Mammary epithelial cell (primary cell): ENCODE measurements around the gene ALKBH7.

ENCODE experiments used
- EZH2 ChIP-seq: IDR thresholded peaks from 2 replicates; pipeline ENCODE4 v1.6.1; 2012; ENCODE audit warnings: low read length, inconsistent platforms, borderline replicate concordance
- TF ChIP-seq, protein P1 (sequence below), 2 donors: IDR thresholded peaks in 1 of 2; conservative IDR thresholded peaks in 1 of 2; 2 replicates each; pipeline ENCODE4 v1.5.1; 2011 to 2012; ENCODE audit warnings: inconsistent platforms in 2 of 2, low read length in 2 of 2, mild to moderate bottlenecking in 2 of 2, control low read depth in 1 of 2, low read depth in 1 of 2; ENCODE audit not compliant: insufficient read depth in 1 of 2; ENCODE audit errors: extremely low read depth in 1 of 2

DNA sequence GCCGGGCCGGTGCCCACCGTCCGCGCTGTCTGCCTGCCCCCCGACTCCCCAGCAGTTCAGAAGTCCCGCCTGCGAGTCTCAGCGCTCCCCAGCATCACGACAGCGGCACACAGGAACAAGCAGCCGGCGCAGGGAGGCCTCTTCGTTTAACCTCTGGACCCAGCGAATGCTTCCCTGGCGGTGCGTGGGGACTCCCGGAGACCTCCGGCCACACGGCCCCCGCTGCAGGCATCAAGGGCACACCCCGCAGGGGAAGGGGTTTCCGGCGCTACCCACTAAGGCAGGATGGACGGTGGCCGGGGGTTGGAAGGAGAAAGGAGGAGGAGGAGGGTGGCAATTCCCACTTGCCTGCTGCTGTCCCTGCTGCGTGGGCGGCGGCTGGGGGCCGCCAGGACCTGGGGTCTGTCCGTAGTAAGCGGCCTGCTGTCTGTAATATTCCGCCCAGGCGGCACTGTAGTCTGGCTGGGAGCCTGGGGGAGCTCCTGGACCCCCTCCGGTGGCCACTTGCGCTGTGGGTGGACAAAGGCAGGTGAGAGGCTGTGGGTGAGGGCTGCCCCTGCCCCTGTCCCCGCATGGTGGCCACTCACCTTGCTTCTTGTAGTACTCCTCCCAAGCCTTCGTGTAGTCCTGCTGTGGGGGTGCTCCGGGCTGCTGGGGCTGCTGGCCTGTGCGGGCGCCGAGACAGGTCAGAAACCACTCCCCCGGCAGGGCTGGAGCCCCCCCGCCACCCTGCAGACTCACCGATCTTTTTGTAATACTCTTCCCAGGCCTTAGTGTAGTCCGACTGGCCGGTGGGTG is 42.4 kb downstream of the ALKBH7 start:
- TF ChIP-seq, protein P1, sequence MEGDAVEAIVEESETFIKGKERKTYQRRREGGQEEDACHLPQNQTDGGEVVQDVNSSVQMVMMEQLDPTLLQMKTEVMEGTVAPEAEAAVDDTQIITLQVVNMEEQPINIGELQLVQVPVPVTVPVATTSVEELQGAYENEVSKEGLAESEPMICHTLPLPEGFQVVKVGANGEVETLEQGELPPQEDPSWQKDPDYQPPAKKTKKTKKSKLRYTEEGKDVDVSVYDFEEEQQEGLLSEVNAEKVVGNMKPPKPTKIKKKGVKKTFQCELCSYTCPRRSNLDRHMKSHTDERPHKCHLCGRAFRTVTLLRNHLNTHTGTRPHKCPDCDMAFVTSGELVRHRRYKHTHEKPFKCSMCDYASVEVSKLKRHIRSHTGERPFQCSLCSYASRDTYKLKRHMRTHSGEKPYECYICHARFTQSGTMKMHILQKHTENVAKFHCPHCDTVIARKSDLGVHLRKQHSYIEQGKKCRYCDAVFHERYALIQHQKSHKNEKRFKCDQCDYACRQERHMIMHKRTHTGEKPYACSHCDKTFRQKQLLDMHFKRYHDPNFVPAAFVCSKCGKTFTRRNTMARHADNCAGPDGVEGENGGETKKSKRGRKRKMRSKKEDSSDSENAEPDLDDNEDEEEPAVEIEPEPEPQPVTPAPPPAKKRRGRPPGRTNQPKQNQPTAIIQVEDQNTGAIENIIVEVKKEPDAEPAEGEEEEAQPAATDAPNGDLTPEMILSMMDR (conservative IDR thresholded peaks at IDR 0.05 in 1 of 2, IDR thresholded peaks at IDR 0.05 in 1 of 2; ENCODE audit: extremely low read depth in 1 of 2, insufficient read depth in 1 of 2, low read depth in 1 of 2, low read length in 2 of 2), result no peak
- TF ChIP-seq EZH2, result no peak
